ENCODE data around the gene TMEM62.

Gene TMEM62

GRCh38 chr15:43133430-43134156 is at the start of gene TMEM62:
Gene TMEM62 (plus strand): TSS chr15:43133586. CDS start chr15:43133803, 217 bp downstream.
- Histone ChIP-seq H3K4me3 (no peak within 1 kb of the TSS), H3K27ac (no peak within 1 kb of the TSS), H3K9ac (ENCODE audit: insufficient read length) (no peak within 1 kb of the TSS), H3K36me3 (ENCODE audit: insufficient read depth, low read length) (no peaks in the 10 kb centered on the region), H3K9me3 (ENCODE audit: low read depth, low read length) (no peaks in the 10 kb centered on the region)
- no peak for DNase-seq (ENCODE audit: low read depth, low spot score)
- TF ChIP-seq POLR2AphosphoS5 (IDR thresholded peaks at IDR 0.05; ENCODE audit: borderline replicate concordance, low read depth, low read length) (no peak), FOXP2 (optimal IDR thresholded peaks at IDR 0.05; ENCODE audit: control extremely low read depth, extremely low read length, insufficient read depth) (no peak), EZH2 (IDR thresholded peaks at IDR 0.05) (no peak)

GRCh38 chr15:43085921-43086320 is 47.5 kb upstream of the TMEM62 start:
- Histone ChIP-seq H3K36me3 (ENCODE audit: insufficient read depth, low read length) (peaks cover 46% of the 10 kb centered on the region), H3K9ac (ENCODE audit: insufficient read length) (no peak overlapping the region), H3K27ac (no peak overlapping the region), H3K4me3 (no peak overlapping the region), H3K9me3 (ENCODE audit: low read depth, low read length) (no peaks in the 10 kb centered on the region)
- no peak for TF ChIP-seq EZH2 (IDR thresholded peaks at IDR 0.05)
- no peak for DNase-seq (ENCODE audit: low read depth, low spot score)

DNA sequence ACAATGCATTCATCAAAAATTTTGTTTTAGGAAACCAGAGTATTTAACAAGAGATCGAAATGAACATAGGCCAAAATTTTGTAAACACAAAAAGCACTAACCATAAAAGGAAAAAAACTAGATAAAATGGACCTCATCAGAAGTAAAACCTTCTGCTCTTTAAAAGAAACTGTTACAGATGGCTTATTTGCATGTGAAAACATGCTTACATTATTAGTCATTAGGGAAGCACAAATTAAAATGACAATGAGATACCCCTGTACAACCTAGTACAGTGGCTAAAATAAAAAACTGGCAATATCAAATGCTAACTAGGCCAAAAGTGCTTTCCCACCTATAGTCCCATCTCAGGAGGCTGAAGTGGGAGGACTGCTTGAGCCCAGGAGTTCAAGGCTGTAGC is 46.8 kb upstream of the TMEM62 start:
- Histone ChIP-seq H3K36me3 (ENCODE audit: insufficient read depth, low read length) (peaks cover 44% of the 10 kb centered on the region), H3K27ac (no peak overlapping the region), H3K9ac (ENCODE audit: insufficient read length) (no peak overlapping the region), H3K9me3 (ENCODE audit: low read depth, low read length) (no peaks in the 10 kb centered on the region), H3K4me3 (no peak overlapping the region)
- no peak for DNase-seq (ENCODE audit: low read depth, low spot score)
- TF ChIP-seq FOXP2 (optimal IDR thresholded peaks at IDR 0.05; ENCODE audit: control extremely low read depth, extremely low read length, insufficient read depth) = no peak

DNA sequence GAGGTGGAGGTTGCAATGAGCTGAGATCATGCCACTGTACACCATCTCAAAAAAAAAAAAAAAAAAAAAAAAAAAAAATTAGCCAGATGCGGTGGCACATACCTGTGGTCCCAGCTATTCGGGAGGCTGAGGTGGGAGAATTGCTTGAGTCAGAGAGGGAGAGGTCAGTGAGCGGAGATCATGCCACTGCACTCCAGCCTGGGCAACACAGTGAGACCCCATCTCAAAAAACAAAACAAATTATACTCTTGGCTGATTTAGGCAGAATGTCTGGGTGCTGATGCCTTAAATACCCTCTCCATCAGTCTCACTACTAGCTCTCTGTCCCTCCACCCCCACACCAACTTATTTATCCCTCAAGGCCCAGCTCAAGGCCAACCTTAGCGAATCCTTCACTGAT is 41.5 kb upstream of the TMEM62 start:
- H3K36me3 ChIP-seq (ENCODE audit: insufficient read depth, low read length) = peaks cover 18% of the 10 kb centered on the region
- TF ChIP-seq EZH2 (IDR thresholded peaks at IDR 0.05) (no peak), FOXP2 (optimal IDR thresholded peaks at IDR 0.05; ENCODE audit: control extremely low read depth, extremely low read length, insufficient read depth) (no peak), POLR2AphosphoS5 (IDR thresholded peaks at IDR 0.05; ENCODE audit: borderline replicate concordance, low read depth, low read length) (no peak)
- H3K4me3 ChIP-seq = no peak overlapping the region
- H3K27ac ChIP-seq = no peak overlapping the region
- DNase-seq (ENCODE audit: low read depth, low spot score) = no peak
- H3K9me3 ChIP-seq (ENCODE audit: low read depth, low read length) = no peaks in the 10 kb centered on the region
- no peak overlapping the region for H3K9ac ChIP-seq (ENCODE audit: insufficient read length)

GRCh38 chr15:43093026-43093425 is 40.4 kb upstream of the TMEM62 start:
- H3K4me3 ChIP-seq = no peak overlapping the region
- no peaks in the 10 kb centered on the region for H3K9me3 ChIP-seq (ENCODE audit: low read depth, low read length)
- no peak for TF ChIP-seq FOXP2 (optimal IDR thresholded peaks at IDR 0.05; ENCODE audit: control extremely low read depth, extremely low read length, insufficient read depth)
- no peak for TF ChIP-seq POLR2AphosphoS5 (IDR thresholded peaks at IDR 0.05; ENCODE audit: borderline replicate concordance, low read depth, low read length)
- TF ChIP-seq EZH2 (IDR thresholded peaks at IDR 0.05) = no peak
- no peak for DNase-seq (ENCODE audit: low read depth, low spot score)
- peaks cover 24% of the 10 kb centered on the region for H3K36me3 ChIP-seq (ENCODE audit: insufficient read depth, low read length)
- H3K9ac ChIP-seq (ENCODE audit: insufficient read length) = no peak overlapping the region
- H3K27ac ChIP-seq = no peak overlapping the region

- TF ChIP-seq POLR2AphosphoS5 (IDR thresholded peaks at IDR 0.05; ENCODE audit: borderline replicate concordance, low read depth, low read length) (no peak), FOXP2 (optimal IDR thresholded peaks at IDR 0.05; ENCODE audit: control extremely low read depth, extremely low read length, insufficient read depth) (no peak)
- Histone ChIP-seq H3K9ac (ENCODE audit: insufficient read length) (no peak overlapping the region), H3K9me3 (ENCODE audit: low read depth, low read length) (no peaks in the 10 kb centered on the region), H3K4me3 (no peak overlapping the region), H3K27ac (no peak overlapping the region), H3K36me3 (ENCODE audit: insufficient read depth, low read length) (peaks cover 28% of the 10 kb centered on the region)
- DNase-seq (ENCODE audit: low read depth, low spot score) = no peak
Measured at GRCh38 chr15:43094416-43095030, 38.9 kb upstream of the TMEM62 start.

GRCh38 chr15:43095243-43095642 is 38.1 kb upstream of the TMEM62 start:
- Histone ChIP-seq H3K4me3 (no peak overlapping the region), H3K9ac (ENCODE audit: insufficient read length) (no peak overlapping the region), H3K27ac (no peak overlapping the region), H3K36me3 (ENCODE audit: insufficient read depth, low read length) (peaks cover 30% of the 10 kb centered on the region), H3K9me3 (ENCODE audit: low read depth, low read length) (no peaks in the 10 kb centered on the region)
- no peak for DNase-seq (ENCODE audit: low read depth, low spot score)
- TF ChIP-seq EZH2 (IDR thresholded peaks at IDR 0.05) = no peak

GRCh38 chr15:43095708-43096347 is 37.6 kb upstream of the TMEM62 start:
- H3K9me3 ChIP-seq (ENCODE audit: low read depth, low read length) = no peaks in the 10 kb centered on the region
- TF ChIP-seq POLR2AphosphoS5 (IDR thresholded peaks at IDR 0.05; ENCODE audit: borderline replicate concordance, low read depth, low read length) (no peak), EZH2 (IDR thresholded peaks at IDR 0.05) (no peak), FOXP2 (optimal IDR thresholded peaks at IDR 0.05; ENCODE audit: control extremely low read depth, extremely low read length, insufficient read depth) (no peak)
- H3K27ac ChIP-seq = no peak overlapping the region
- no peak overlapping the region for H3K4me3 ChIP-seq
- no peak for DNase-seq (ENCODE audit: low read depth, low spot score)
- H3K9ac ChIP-seq (ENCODE audit: insufficient read length) = no peak overlapping the region
- H3K36me3 ChIP-seq (ENCODE audit: insufficient read depth, low read length) = peaks cover 35% of the 10 kb centered on the region

- Histone ChIP-seq H3K4me3 (no peak overlapping the region), H3K9me3 (ENCODE audit: low read depth, low read length) (no peaks in the 10 kb centered on the region), H3K9ac (ENCODE audit: insufficient read length) (no peak overlapping the region), H3K36me3 (ENCODE audit: insufficient read depth, low read length) (peaks cover 37% of the 10 kb centered on the region), H3K27ac (no peak overlapping the region)
- DNase-seq (ENCODE audit: low read depth, low spot score) = no peak
- TF ChIP-seq FOXP2 (optimal IDR thresholded peaks at IDR 0.05; ENCODE audit: control extremely low read depth, extremely low read length, insufficient read depth) (no peak), POLR2AphosphoS5 (IDR thresholded peaks at IDR 0.05; ENCODE audit: borderline replicate concordance, low read depth, low read length) (no peak), EZH2 (IDR thresholded peaks at IDR 0.05) (no peak)
Measured at GRCh38 chr15:43096411-43096810, 37.0 kb upstream of the TMEM62 start.
